ENCODE measurements around the gene IRF4.

The IRF4 gene

DNA sequence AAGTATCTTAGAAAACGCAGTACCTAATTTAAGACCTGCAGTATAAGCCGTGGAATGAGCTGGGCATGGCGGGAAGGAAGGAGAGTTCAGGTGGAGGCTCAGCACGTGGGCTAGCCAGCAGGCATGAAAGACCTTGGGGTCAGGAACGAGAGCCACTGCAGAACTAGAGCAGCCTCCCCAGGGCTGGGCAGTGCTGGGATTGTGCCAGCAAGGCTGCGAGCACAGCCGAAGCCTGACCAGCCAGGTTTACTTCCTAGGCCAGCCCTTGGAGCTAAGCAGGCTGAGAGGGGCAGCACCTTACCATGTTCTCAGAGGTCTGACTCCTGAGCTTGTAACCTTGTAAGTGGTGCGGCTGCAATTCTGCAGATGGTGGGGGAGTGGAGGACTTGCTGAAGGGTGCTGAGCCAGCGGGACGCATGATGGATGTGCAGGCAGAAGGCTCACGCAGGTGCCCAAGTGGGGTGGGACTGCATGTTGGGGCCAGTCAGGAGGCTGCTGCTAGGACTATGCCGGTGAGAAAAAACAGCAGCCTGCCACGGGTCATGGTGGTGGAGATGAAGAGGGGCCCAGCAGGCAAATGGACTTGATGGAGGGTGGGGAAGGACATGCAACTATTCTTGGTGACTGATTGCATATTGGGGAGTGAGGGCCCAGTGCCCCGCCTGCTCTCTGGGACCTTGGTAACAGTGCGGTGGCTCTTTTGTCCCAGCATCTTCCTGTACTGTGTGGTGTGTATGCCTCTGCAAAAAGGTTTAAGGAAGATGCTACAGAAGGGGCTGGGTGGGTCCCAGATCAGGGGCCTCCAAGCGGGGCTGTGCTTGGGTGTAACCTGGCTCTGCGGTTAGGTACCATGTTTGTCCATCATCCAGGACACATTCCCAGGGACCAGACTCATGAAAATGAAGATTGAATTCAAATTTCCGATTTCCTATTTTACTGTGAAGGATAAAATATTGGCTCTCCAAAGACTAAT lies 37.6 kb upstream of the IRF4 start:
- no peak for DNase-seq (ENCODE audit: low read depth in 2 of 2, low spot score in 1 of 2)

DNA sequence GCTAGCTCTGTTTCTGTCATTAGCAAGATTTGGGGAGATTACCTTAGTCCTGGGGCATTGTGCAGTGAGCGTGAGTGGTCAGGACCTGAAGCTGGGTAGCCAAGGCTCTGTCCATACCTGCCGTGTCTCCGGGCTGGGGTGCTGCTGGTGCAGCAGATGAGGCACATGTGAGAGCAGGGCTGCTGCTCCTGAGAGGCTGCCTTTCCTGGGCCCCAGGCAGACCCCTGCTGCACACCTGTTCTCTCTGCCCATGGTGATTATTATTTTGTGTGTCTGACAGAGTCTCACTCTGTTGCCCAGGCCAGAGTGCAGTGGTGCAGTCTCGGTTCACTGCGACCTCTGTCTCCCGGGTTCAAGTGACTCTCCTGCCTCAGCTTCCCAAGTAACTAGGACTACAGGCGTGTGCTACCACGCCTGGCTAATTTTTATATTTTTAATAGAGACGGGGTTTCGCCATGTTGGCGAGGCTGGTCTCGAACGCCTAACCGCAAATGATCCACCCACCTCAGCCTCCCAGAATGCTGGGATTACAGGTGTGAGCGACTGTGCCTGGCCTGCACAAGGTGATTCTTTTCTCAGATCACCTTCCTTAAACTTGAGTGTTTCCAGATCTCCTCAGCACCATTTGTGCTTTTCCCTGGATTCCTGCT lies 36.8 kb upstream of the IRF4 start:
- DNase-seq (ENCODE audit: low read depth in 2 of 2, low spot score in 1 of 2) = no peak

DNA sequence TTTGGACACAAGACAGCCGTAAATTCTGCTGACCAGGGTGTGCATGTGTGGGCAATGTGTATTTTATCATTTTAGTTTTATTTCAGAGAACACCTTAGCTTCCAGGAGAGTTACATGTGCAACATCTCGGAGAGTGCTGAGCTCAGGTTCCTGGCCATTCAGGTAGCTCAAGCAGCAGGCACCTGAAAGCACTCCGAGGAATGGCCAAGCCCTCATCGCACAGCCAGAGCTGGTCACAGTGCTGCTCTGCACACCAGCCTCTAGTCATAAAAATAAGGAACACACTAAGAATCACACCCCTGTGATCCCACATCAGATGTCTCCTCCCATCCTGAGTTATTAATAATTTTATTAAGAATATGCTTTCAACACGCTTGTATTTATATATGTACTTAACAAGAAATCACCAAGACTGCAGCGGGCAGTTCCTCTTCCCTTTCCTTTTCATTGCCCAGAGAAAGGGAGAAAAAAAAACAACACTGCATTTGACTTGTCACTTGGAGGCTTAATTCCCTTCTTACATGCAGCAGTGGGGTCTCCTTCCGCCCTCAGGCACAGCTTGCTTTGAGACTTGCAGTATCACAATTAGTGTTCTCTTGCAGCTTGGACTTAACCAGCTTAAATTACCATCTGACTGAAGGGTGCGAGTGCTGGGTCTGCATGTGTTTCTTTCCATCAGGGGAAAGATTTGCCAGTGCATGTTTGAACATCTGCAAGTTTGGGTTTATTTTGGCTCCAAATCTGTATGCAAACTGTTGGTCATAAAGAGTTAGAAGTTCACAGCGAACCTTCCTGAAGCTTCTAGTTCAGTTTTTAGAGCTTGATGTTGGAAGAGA lies 36.0 kb upstream of the IRF4 start:
- DNase-seq (ENCODE audit: low read depth in 2 of 2, low spot score in 1 of 2) = no peak

DNA sequence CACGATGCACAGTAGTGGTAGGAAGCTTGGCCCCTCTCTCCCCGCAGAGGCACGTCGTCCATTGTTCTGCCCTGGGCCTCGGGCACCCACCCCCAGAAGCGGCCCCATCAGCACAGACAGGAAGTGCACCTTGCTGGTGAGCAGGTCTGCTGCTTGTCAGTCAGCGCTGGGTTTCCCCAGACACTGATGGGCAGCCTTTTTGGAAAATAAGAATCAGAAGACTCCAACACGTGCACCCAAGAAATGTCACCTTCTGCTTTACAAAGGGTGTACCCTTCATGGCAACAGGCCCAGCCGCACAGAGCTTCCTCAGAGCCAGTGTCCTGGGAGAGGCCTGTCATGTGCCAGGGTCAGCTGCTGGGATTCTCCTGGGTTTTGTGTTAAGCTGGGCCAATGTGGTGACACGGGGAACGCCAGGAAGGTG lies 34.7 kb upstream of the IRF4 start:
- no peak for DNase-seq (ENCODE audit: low read depth in 2 of 2, low spot score in 1 of 2)

DNA sequence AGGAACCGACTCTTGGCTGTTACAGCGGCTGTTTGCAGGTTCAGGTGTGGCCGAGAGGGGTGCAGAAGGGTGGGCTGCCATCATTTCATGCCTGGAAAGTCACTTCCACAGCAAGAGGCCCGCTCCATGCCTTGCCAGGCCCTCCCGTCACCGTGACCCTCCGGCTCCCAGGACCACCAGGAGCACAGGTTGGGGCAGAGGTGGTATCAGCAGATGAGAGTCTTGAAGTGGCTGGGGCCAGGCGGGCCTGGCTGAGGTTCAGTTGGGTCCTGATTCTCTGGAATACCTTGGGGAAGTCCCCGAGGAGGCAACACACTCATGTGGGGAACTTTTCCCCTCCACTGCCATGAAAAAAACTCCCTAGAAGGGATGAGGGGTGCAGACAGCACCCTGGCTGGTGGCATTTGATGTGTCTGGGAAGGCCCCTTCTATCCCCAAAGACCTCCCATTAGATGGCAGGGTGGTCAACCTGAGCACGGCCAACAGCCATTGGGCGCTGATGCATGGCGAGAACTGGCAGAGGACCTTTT lies 34.2 kb upstream of the IRF4 start:
- DNase-seq (ENCODE audit: low read depth in 2 of 2, low spot score in 1 of 2) = no peak

DNA sequence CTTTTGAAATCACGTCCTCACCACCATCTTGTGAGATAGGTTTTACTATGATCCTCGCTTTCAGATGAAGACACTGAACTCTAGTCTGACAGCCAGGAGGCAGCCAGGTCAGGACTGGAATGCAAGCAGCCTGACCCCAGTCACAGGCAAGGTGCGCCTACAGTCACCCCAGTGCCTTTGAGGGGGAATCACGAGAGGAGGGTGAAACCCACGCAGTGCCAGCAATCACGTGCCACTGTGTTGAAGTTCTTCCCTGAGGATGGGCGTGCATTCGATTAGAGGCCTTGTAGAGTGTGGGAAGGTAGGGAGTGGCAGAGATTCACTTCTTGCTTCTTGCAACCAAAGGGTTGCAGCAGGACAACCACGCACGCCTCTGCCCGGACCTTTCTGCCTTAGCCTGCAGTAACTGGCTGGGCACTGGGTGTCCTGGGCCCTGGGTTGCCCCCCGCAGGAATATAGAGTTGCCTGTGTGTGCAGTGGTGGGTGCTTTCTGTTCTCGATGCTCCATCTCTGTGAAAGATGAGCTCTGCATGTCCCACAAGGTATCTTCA lies 33.7 kb upstream of the IRF4 start:
- DNase-seq (ENCODE audit: low read depth in 2 of 2, low spot score in 1 of 2) = no peak

DNA sequence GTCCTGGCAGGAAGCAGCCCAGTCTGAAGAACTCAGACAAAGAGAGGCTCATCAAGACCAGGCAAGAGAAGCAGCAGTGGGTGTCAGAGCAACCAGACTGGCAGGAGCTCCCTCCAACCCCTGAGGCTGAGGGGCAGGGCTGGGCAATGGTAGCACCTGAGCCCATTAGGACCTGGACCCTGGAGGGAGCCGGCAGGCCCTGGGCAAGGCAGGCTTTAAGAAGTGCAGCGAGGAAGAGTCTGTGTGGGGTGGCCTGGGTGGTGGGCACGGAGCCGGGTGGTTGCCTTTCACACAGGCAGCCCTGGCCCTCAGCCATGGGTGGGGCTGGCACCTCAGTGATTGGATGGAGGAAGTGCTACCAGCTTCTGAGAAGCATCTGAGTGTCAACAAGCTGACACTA lies 33.1 kb upstream of the IRF4 start:
- DNase-seq (ENCODE audit: low read depth in 2 of 2, low spot score in 1 of 2) = no peak

DNA sequence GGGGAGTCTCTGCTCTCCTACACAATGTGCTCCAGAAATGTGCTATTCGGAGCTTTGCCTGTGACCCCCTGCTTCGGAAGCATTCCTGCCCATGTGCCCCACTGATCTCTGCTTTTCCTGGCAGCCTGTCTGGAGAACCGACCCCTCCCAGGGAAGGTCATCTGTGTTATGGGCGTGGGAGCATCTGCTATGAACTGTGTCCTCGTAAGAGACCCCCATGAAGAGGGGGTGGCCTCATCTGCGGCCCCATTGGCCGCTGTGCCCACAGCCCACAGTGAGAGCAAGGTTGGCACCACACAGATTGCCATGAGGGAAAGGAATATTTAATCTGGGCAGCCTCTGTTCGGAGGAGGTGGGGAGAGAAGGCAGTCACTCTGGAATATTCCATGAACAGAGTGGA lies 32.7 kb upstream of the IRF4 start:
- no peak for DNase-seq (ENCODE audit: low read depth in 2 of 2, low spot score in 1 of 2)

DNA sequence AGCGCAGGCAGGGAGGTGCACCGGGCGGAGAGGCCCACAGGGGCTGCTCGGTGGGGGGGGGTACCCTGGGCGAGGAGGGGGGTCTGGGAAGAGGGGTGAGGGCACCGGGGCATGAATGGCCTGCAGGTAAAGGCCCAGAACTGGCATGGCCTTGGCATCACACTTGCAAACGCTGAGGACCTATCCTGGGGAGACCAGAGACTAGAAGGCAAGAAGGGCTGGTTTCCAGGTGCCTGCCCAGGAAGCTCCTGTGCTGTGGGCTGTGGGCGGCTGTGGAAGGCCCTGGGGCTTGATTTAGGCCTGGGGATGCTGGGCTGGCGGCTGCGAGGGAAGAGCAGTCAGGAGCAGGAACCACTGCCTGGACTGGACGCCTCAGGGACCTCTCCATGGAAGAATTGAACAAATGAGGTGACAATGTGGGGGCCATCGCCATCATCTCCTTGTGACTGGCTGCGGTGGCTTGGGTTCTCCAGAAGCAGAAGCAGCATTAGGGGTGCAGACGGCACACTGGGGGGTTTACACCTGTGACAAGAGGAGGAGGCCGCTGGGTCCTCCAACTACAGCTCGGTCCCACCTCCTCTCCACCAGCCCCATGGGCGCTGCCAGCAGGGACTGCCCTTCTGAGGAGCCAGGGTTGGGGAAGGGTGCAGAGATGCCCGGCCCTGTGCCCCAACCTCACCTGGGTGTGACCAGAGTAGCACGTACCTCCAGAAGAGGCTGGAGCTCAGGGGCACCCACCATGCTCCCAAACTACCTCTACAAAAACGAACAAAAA lies 32.1 kb upstream of the IRF4 start:
- DNase-seq (ENCODE audit: low read depth in 2 of 2, low spot score in 1 of 2) = no peak

DNA sequence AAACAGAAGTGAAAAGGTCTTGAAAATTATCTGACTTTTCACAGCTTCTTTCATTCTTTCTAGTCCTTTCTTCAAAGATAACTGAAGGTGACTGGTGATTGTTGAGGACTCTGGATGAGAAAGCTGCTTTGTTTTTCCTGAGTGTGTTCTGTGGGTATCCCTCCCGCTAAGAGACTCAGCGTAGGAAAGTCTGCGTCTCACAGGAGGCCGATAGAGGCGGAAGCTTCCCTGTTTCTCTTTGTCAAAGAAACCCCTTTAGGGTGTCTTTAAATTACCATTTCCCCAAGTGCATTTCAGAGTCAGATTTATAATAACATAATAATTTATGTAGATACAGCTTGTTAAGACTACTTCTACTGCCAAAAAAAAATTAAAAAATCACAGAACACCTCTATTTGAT lies 31.2 kb upstream of the IRF4 start:
- DNase-seq (ENCODE audit: low read depth in 2 of 2, low spot score in 1 of 2) = no peak

DNA sequence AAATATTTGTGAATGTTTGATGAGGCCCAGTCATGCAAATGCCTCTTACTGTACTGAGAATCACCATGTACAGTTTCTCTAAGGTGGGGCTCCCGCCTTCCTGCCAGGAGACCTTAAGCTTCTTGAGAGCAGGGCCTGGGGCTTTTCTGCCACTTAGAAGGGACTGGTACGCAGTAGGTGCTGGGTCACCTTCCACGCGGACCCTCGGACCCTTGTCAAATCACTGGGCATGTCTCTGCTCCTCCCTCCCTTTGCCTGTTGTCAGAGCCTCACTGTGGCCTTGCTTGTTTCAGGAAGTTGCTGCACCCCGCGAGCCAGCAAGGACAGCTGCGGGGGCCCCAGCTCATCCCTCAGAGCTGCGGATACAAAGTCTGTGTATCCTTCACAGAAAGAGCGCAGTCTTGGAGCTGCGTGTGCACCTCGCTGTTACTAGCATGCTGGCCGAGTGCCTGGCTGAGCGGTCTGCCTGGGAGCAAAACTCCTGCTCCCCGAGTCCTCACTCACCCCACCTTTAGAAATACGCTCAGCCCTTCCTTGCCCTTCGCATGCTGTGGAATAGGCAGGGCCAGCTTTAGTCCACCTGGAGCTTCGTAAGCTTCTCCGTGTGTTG lies 30.7 kb upstream of the IRF4 start:
- no peak for DNase-seq (ENCODE audit: low read depth in 2 of 2, low spot score in 1 of 2)

DNA sequence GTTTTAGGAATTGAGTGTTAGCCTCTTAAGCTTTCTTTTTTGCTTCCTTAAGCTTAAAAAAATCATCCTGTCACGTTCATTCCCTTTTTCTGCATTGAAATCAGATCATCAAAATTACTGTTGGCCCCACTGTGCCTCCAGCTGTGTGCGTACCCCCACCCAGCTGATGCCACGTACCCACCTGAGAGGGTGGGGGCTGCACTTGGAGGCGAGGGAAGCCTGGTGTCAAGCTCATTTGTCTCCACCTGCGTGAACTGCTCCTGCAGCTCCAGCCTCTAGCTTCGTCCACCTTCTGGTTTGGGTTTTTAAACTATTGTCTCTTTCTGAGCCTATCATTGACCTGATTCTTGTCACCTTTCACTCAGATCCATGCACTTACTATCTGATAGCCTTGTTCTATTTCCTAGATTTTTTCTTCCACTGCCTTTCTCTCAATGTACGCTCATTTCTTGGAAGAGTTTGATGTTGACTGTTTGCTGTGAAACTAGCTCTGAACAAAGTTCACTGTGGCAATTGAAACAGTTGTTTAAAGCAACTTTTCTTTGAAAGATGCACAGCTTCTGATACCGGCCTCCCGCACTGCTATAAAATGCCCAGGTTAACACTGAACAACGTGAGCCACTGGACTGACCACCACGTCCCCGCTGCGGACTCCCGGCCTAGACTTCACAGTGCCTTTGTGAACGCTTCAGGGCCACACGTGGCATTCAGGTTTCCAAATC lies 30.0 kb upstream of the IRF4 start:
- DNase-seq (ENCODE audit: low read depth in 2 of 2, low spot score in 1 of 2) = no peak

DNA sequence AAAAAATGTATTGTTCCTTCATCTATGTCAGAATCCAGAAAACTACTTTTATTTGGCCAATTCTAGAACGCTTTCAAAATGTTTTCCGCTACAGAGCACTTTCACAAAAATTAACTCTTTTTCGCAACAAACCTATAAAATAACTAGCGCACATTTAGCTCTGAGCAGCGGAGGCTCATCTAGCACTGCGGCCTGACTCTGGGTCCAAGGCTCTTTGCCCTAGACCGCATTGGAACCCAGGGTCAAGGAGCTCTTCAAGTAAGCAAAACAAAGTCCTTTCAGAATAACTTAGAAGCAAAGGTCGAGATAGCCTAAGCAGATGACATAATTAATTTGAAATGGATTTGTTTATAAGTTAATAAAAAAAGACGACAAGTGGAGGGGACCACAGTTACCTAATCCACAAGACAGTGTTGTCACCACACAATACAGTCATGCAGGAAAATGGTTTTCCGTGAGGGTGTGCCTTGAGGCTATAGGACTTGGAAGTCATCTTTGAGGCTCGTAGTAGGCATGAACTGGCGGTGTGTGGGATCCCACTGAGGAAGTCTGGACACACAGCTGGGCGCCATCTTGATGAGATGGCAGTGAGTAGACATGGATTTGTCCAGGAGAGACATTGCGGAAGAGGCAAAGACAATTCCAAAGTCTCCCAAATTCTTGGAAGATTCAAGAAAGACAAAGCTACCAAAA lies 29.2 kb upstream of the IRF4 start:
- no peak for DNase-seq (ENCODE audit: low read depth in 2 of 2, low spot score in 1 of 2)

DNA sequence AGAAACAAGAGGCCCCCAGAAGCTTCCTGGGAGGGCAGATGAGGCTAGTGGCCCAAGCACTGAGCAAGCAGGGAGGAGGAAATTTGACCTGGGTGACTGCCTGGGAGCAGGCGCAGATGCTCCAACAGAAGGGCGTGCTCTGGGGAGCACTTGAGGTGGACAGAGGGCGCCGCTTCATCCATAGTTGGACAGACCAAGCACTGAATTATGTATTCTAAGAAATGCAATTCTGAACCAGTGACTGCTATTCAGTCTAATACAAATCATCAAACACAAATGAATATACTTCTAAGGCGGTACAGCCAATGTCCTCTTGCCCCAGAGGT lies 28.7 kb upstream of the IRF4 start:
- DNase-seq (ENCODE audit: low read depth in 2 of 2, low spot score in 1 of 2) = no peak

DNA sequence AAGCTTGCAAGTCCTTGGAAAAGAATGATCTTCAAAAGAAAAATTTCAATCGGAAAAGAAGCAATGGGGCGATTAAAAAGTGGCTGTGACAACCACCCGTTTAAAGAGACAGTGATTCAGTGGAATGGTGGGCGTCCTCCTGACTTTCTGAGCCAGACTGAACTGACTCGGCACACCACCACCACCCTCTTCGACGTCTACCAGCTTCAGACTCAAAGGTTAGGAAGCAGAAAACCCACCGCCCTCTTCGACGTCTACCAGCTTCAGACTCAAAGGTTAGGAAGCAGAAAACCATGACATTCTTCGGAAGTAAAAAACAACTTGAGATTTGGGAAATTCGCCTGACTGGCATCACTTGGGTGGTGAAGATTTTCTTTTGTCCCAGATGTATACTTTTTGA lies 28.3 kb upstream of the IRF4 start:
- DNase-seq (ENCODE audit: low read depth in 2 of 2, low spot score in 1 of 2) = no peak

DNA sequence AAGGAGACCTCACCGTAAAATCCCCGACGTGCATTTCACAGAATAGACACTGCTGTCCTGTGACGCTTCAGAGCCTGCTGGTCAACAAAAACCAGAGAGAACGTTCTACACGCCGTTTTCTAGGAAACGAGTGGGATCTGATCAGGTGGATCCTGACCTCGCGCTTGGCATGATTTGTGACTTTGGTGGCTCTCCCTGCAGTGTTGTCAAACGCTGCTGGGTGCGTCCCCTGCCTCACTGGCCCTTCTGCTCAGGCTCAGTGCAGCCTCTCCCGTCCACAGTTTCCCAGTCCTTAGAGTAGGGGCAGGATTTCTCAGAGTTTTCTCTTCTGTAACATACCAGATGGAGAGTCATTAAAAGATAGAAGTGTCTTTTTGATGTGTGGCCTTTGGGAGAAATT lies 27.6 kb upstream of the IRF4 start:
- no peak for DNase-seq (ENCODE audit: low read depth in 2 of 2, low spot score in 1 of 2)

DNA sequence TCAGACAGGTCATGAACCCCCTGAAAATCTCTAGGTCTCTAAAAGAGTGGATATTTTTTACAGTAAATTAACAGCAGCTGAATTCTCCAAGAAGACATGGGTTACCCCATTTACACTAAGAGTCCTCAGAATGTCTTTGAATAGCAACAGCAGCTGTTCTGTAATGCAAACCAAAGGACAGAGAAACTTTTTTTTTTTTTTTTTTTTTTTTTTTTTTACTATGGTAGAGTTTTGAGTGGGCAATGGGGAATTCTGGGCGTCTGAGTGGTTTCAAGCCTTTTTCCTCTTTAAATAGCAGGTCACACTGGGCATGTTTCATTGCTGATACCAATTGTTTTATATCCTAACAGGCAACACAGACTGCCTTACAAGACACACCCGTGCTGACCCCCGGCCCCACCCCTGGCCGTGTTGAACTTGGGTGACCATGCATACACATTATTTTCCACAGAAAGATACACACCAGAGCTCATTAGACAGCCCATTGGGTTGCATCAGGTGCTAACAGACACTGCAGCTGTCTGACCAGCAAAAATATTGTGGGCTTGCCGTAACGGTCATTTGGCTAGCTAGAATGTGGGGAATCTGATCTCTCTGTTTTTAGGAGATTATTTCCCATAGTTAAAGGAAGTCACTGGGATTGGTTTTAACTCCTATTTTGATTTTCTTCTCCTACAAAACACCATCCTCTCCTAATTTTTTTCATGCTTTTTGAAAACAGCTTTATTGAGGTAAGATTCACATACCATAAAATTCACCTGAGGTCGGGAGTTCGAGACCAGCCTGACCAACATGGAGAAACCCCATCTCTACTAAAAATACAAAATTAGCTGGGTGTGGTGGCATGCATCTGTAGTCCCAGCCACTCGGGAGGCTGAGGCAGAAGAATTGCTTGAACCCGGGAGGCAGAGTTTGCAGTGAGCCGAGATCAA lies 26.7 kb upstream of the IRF4 start:
- no peak for DNase-seq (ENCODE audit: low read depth in 2 of 2, low spot score in 1 of 2)

DNA sequence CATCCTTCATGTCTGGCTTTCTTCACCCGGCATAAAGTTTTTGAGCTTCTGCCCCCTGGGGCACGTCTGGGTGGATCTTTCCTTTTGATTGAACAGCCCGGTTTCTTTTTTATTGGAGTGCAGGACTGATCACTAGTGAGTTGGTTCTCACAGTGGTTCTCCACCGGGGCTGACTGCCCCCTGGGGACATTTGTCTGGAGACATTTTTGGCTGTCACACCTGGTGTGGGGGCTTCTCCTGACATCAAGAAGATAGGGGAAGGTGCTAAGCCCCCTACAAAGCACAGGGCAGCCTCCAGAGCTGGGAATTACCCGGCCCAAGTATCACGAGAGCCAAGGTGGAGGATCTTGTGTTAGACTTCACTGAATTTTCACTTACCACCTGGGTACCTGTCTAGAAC lies 25.7 kb upstream of the IRF4 start:
- DNase-seq (ENCODE audit: low read depth in 2 of 2, low spot score in 1 of 2) = no peak

All from stimulated activated CD8-positive, alpha-beta memory T cell treated with anti-CD3 and anti-CD28 coated beads, Interleukin-4, amount 100 ng/mL, for 1 hour (primary cell).